ENCODE data around the gene MSMO1. TPM values are rescaled to one million over a fixed set of nuclear protein-coding genes. Genes with fewer than 3 reads are reported as not detected.

Gene MSMO1
- total RNA-seq, 1 experiment from 2014 or later = 53.9 TPM

DNA sequence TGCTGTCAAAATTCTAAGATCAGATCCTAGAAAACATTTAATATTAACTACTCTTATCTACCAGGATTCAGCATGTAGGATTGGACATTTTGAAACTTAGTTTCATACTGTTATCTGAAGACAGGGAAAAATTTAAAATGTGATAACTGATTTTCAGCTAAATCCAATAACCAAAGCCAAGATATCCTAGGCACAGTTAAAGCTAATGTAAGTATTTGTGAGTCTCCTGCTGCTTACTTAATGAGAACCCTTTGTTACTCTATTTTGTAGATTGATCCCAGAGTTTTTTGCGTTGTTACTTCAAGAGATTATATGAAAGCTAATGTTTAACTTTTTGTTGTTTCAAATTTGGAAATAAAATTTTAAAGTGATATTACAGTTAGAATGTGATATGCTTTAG, 53.3 kb downstream of the MSMO1 start:
- Histone ChIP-seq H3K4me3 (ENCODE audit: low read depth in 2 of 2, low read length in 2 of 2) (no peak overlapping the region), H3K36me3 (ENCODE audit: control insufficient read depth, insufficient read depth, low read length) (no peaks in the 10 kb centered on the region), H3K27ac (ENCODE audit: low read length) (no peak overlapping the region), H3K4me1 (ENCODE audit: control insufficient read depth, insufficient read depth, low read length) (no peaks in the 10 kb centered on the region), H3K27me3 (ENCODE audit: control insufficient read depth, insufficient read depth, low read length) (peaks cover 14% of the 10 kb centered on the region), H3K9me3 (ENCODE audit: control insufficient read depth, insufficient read depth, low read depth, low read length) (no peaks in the 10 kb centered on the region)
- POLR2A ChIA-PET = no interaction called here
- ATAC-seq (no peak), DNase-seq (ENCODE audit: low read depth, low spot score) (no peak)
- BruUV-seq (replicated peaks) = no TSS peak
- intact Hi-C loops (cut with micrococcal nuclease; ENCODE audit: unreplicated experiment) (no loop called here), in situ Hi-C loops (cut with HindIII; ENCODE audit: low pct_unique_long_range_greater_than_20kb, low sequenced_read_pairs) (no loop called here)
- TF ChIP-seq, protein P1, sequence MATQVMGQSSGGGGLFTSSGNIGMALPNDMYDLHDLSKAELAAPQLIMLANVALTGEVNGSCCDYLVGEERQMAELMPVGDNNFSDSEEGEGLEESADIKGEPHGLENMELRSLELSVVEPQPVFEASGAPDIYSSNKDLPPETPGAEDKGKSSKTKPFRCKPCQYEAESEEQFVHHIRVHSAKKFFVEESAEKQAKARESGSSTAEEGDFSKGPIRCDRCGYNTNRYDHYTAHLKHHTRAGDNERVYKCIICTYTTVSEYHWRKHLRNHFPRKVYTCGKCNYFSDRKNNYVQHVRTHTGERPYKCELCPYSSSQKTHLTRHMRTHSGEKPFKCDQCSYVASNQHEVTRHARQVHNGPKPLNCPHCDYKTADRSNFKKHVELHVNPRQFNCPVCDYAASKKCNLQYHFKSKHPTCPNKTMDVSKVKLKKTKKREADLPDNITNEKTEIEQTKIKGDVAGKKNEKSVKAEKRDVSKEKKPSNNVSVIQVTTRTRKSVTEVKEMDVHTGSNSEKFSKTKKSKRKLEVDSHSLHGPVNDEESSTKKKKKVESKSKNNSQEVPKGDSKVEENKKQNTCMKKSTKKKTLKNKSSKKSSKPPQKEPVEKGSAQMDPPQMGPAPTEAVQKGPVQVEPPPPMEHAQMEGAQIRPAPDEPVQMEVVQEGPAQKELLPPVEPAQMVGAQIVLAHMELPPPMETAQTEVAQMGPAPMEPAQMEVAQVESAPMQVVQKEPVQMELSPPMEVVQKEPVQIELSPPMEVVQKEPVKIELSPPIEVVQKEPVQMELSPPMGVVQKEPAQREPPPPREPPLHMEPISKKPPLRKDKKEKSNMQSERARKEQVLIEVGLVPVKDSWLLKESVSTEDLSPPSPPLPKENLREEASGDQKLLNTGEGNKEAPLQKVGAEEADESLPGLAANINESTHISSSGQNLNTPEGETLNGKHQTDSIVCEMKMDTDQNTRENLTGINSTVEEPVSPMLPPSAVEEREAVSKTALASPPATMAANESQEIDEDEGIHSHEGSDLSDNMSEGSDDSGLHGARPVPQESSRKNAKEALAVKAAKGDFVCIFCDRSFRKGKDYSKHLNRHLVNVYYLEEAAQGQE (IDR thresholded peaks at IDR 0.05; ENCODE audit: insufficient read depth in 1 of 2, low read depth in 2 of 2, low read length in 1 of 2) = no peak
- TF ChIP-seq SIN3A (IDR thresholded peaks at IDR 0.05; ENCODE audit: borderline replicate concordance, insufficient read depth, low read depth, low read length) = no peak
- no peak for TF ChIP-seq POLR2AphosphoS5 (IDR thresholded peaks at IDR 0.05; ENCODE audit: low read depth, low read length)
- TF ChIP-seq, protein P2, sequence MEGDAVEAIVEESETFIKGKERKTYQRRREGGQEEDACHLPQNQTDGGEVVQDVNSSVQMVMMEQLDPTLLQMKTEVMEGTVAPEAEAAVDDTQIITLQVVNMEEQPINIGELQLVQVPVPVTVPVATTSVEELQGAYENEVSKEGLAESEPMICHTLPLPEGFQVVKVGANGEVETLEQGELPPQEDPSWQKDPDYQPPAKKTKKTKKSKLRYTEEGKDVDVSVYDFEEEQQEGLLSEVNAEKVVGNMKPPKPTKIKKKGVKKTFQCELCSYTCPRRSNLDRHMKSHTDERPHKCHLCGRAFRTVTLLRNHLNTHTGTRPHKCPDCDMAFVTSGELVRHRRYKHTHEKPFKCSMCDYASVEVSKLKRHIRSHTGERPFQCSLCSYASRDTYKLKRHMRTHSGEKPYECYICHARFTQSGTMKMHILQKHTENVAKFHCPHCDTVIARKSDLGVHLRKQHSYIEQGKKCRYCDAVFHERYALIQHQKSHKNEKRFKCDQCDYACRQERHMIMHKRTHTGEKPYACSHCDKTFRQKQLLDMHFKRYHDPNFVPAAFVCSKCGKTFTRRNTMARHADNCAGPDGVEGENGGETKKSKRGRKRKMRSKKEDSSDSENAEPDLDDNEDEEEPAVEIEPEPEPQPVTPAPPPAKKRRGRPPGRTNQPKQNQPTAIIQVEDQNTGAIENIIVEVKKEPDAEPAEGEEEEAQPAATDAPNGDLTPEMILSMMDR (IDR thresholded peaks at IDR 0.05) = no peak
- no peak for TF ChIP-seq TCF7L2 (IDR thresholded peaks at IDR 0.05; ENCODE audit: low read depth, low read length)
- CTCF ChIA-PET = no interaction called here

- no peak for TF ChIP-seq TCF7L2 (IDR thresholded peaks at IDR 0.05; ENCODE audit: low read depth, low read length)
- no peak for TF ChIP-seq POLR2AphosphoS5 (IDR thresholded peaks at IDR 0.05; ENCODE audit: low read depth, low read length)
- TF ChIP-seq, protein P2 (IDR thresholded peaks at IDR 0.05) = no peak
- TF ChIP-seq, protein P1 (IDR thresholded peaks at IDR 0.05; ENCODE audit: insufficient read depth in 1 of 2, low read depth in 2 of 2, low read length in 1 of 2) = no peak
- TF ChIP-seq SIN3A (IDR thresholded peaks at IDR 0.05; ENCODE audit: borderline replicate concordance, insufficient read depth, low read depth, low read length) = no peak
- DNase-seq (ENCODE audit: low read depth, low spot score) = no peak
- in situ Hi-C loops (cut with HindIII; ENCODE audit: low pct_unique_long_range_greater_than_20kb, low sequenced_read_pairs) = no loop called here
- ATAC-seq = no peak
- BruUV-seq (replicated peaks) = no TSS peak
- ChIA-PET POLR2A (no interaction called here), CTCF (no interaction called here)
- Histone ChIP-seq H3K27me3 (ENCODE audit: control insufficient read depth, insufficient read depth, low read length) (peaks cover 12% of the 10 kb centered on the region), H3K9me3 (ENCODE audit: control insufficient read depth, insufficient read depth, low read depth, low read length) (no peaks in the 10 kb centered on the region), H3K4me1 (ENCODE audit: control insufficient read depth, insufficient read depth, low read length) (no peaks in the 10 kb centered on the region), H3K36me3 (ENCODE audit: control insufficient read depth, insufficient read depth, low read length) (no peaks in the 10 kb centered on the region), H3K4me3 (ENCODE audit: low read depth in 2 of 2, low read length in 2 of 2) (no peak overlapping the region), H3K27ac (ENCODE audit: low read length) (no peak overlapping the region)
- intact Hi-C loops (cut with micrococcal nuclease; ENCODE audit: unreplicated experiment) = no loop called here
Measured at GRCh38 chr4:165381821-165382373, 54.4 kb downstream of the MSMO1 start.
